Stimulated activated CD8-positive, alpha-beta memory T cell treated with anti-CD3 and anti-CD28 coated beads, Interleukin-2, amount 100 ng/mL, for 48 hours (primary cell): ENCODE results near the gene MDN1.
"Not testable (repeated sequence)": the region's sequence is repeated elsewhere in the genome, so short reads cannot be mapped to it uniquely, and the experiment has no call there.

ENCODE experiments used
- DNase-seq, 2 donors: peaks; one replicate each; pipeline ENCODE4 v3.0.0-alpha.2; 2020; ENCODE audit warnings: low read depth in 2 of 2

The MDN1 gene

GRCh38 chr6:89826029-89826528 lies 6.5 kb upstream of the MDN1 start:
- no peak for DNase-seq

DNA sequence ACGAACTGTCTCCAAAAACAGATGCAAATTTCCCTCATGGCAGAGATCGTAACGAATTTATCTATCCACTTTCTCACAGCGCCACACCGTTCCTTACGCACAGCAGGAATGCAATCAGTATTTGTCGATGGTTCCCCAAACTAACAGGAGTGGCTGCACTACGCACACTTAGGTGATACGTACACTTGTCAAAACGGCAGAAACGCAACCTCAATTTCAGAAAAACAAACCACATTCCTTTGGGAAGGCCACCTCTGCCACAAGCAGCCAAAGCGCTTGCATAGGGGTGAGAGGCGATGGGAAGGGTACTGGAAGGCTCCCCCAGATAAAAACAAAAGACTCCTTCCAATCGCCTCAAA lies 638 bp downstream of the MDN1 start:
- no peak for DNase-seq

DNA sequence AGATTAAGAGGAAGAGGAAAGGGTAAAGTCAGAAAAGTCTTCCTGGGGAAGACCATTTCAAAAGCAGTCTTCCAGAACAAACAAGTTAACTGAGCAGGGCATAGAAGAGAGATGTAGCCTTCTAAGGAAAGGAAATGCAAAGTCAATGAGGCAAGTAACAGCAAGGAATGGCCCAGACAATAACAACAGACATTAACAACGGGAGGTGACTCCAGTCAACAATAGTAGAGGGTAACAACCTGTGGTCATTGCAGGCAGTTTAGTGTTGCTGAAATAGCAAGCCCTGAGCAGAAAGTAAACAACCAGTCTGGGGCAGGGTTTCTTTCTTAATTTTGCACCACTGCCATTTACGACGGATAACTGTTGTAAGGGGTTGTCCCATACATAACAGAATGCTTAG lies 2.1 kb downstream of the MDN1 start:
- DNase-seq, result no peak

DNA sequence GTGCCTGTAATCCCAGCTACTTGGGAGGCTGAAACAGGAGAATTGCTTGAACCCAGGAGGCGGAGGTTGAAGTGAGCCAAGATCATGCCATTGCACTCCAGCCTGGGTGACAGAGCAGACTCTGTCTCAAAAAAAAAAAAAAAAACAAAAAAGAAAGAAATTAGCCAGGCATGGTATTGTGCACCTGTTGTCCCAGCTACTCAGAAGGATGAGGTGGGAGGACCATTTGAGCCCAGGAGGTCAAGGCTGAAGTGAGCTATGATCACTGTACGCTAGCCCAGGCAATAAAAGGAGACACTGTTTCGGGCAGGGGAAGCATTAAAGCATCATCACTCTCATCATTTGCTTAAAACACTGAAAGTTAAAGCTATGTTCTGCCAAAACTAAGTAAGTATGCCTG lies 6.2 kb downstream of the MDN1 start:
- DNase-seq, result not testable (repeated sequence)

- no peak for DNase-seq
These were observed 12.0 kb downstream of the MDN1 start for GRCh38 chr6:89807581-89807980.

- no peak for DNase-seq
These were observed 13.7 kb downstream of the MDN1 start for GRCh38 chr6:89805814-89806371.

DNA sequence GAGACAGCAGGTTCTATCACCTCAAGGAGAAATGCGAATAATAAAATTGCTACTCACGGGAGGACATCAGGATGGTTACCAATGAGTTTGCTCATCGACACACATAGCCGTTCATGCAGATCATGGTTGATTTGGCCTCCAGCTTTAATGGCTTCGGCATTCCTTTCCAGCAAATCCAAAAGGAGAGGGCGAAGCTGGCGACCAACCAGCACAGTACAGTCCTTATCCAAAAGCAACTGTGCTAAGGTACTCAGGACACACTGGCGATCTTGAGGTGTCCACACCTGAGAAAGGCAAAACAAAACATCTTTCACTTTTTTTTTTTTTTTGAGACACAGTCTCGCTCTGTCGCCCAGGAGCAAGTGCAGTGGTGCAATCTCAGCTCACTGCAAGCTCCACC lies 16.3 kb downstream of the MDN1 start:
- DNase-seq, result no peak

GRCh38 chr6:89799756-89800155 lies 19.8 kb downstream of the MDN1 start:
- DNase-seq, result no peak

DNA sequence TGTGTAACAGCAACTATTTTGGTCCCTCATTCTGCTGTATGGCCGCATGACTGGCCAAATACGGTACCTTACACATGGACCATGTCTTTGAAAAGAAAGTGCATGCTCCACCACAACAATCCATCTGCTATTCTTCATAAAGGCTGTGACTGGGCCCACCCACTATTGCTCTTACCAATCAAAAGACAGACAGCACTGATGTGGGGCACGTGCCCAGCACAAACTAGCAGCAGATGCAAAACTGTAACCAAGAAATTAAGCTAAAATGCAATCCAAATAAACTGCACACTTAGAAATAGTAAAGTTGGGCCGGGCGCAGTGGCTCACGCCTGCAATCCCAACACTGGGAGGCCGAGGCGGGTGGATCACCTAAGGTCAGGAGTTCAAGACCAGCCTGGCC lies 20.5 kb downstream of the MDN1 start:
- no peak for DNase-seq

DNA sequence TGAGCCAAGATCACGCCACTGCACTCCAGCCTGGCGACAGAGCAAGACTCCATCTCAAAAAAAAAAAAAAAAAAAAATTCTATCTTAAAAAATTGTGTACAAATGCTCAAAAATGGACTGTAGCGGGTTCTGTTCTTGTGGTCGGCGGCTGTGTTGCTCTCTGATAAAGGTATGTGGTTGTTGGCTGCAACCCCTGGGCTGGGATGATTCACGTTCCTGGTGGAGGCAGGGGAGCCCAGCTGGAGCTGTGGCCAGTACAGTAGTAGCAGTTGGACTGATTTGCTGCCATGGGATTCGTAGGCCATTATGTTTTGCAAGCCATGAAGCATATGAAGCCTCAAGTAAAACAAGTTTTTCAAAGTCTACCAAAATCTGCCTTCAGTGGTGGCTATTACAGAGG lies 22.3 kb downstream of the MDN1 start:
- DNase-seq, result no peak

DNA sequence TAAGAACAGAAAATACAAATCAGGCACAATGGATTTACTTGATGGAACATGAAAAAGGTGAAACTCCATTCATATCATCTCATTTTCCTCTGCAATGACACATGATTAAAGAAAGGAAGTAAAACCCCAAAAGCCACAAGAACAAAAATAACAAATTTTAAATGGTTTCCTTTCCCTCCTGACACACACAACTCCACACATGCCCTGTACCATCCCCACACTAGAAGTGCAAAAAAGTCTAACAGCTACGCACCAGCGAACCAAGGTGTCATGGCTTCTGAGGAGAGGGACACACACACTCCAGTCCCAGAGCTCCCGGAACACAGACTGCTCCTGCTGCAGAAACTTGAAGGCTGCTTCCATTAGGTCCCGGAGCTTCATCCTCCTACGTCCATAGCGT lies 25.3 kb downstream of the MDN1 start:
- no peak for DNase-seq

DNA sequence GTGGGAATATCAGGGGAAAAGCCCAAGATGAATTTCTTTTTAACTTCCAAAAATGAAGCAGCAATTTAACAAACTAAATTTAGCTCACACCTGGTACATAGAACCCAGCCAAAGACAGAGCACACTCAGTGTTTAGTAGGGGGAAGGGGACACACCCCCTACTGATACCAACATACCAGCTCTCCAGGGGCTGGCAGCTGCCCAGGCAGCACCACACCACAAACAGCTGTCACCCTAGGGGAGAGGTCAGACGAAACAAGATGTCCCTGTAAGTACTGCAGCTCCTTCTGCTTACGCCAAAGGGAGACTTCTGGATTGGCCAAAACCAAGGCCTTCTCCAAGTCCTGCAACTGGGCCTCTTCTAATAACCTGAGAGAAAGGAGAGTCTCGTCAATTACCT lies 26.0 kb downstream of the MDN1 start:
- DNase-seq, result no peak

- DNase-seq, result no peak
These were observed 26.7 kb downstream of the MDN1 start for GRCh38 chr6:89792881-89793280.

DNA sequence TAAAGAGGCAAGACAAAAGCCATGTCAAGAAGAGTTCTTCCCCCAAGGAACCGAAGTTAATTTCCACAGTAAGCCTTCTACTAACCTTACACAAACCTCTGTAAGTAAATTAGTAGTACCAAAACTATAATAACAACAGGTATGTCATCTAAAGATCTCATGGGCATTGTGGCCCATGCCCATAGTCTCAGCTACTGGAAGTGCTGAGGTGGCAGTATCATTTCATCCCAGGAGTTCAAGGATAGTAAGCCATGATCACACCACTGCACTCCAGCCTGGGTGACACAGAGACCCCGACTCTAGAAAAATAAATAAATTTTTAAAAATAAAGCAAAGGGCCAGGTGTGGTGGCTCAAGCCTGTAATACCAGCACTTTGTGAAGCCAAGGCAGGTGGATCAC lies 29.2 kb downstream of the MDN1 start:
- DNase-seq, result no peak

GRCh38 chr6:89789980-89790379 lies 29.6 kb downstream of the MDN1 start:
- no peak for DNase-seq

- no peak for DNase-seq
These were observed 31.8 kb downstream of the MDN1 start for GRCh38 chr6:89787660-89788328.

- DNase-seq, result no peak
These were observed 32.6 kb downstream of the MDN1 start for GRCh38 chr6:89786970-89787369.

GRCh38 chr6:89784838-89785237 lies 34.8 kb downstream of the MDN1 start:
- DNase-seq, result no peak

- DNase-seq, result not testable (repeated sequence)
These were observed 36.3 kb downstream of the MDN1 start for GRCh38 chr6:89783293-89783692.

- no peak for DNase-seq
These were observed 37.4 kb downstream of the MDN1 start for GRCh38 chr6:89782222-89782621.

GRCh38 chr6:89781070-89782034 lies 38.2 kb downstream of the MDN1 start:
- DNase-seq, result no peak

- no peak for DNase-seq
These were observed 42.1 kb downstream of the MDN1 start for GRCh38 chr6:89777455-89777854.
